T-cell (primary cell): Measurements from ENCODE around the gene NRM. TPM values are rescaled to one million over a fixed set of nuclear protein-coding genes. Genes with fewer than 3 reads are reported as not detected.

ENCODE experiments used
- ATAC-seq, 4 experiments: fragments of 200-7000 bp in 3 of 4; fragments of 150-1000 bp in 1 of 4; cut with Tn5 transposase; replicated peaks in 1 of 4; 1 replicate in 3 of 4; 2 replicates in 1 of 4; pipeline ENCODE4 v1.10.0; 2021; ENCODE audit warnings: moderate library complexity in 3 of 4, mild to moderate bottlenecking in 2 of 4, moderate number of reproducible peaks in 1 of 4
- CTCF ChIA-PET, 2 donors: fragments of 300-600 bp; sonication (Branson Sonifier 250); formaldehyde crosslinking; loops; one replicate each; lab custom pipeline; 2022; ENCODE audit warnings: antibody characterized with exemption in 2 of 2; lab: Charles Lee
- POLR2A ChIA-PET, 2 donors: fragments of 300-600 bp; sonication (Branson Sonifier 250); formaldehyde crosslinking; loops; one replicate each; lab custom pipeline; 2022; ENCODE audit warnings: antibody characterized with exemption in 2 of 2; lab: Charles Lee
- DNase-seq, 35 experiments: peaks; one replicate each; pipeline versions ENCODE4 v3.0.0 to v3.0.0-alpha.2; 2013 to 2023
- H3K27ac ChIP-seq: one replicate; pipeline ENCODE4 v1.5.1; 2013; ENCODE audit warnings: low read length
- H3K27me3 ChIP-seq, 2 experiments: replicated peaks in 1 of 2; 1 replicate in 1 of 2; 2 replicates in 1 of 2; pipeline versions ENCODE4 v1.6.1 to v1.7.0; 2013; ENCODE audit warnings: low read length in 1 of 2, mixed read lengths in 1 of 2; ENCODE audit not compliant: control insufficient read depth in 2 of 2, insufficient read depth in 2 of 2; ENCODE audit errors: extremely low read depth in 1 of 2
- H3K36me3 ChIP-seq, 2 donors: 1 replicate in 1 of 2; 2 replicates in 1 of 2; pipeline versions ENCODE4 v1.6.1 to v1.7.0; 2013; ENCODE audit warnings: low read length in 1 of 2; ENCODE audit not compliant: control insufficient read depth in 2 of 2, insufficient read depth in 1 of 2; ENCODE audit errors: extremely low read depth in 1 of 2
- H3K4me1 ChIP-seq, 2 experiments: 1 replicate in 1 of 2; 2 replicates in 1 of 2; pipeline versions ENCODE4 v1.6.1 to v1.7.0; 2013; ENCODE audit warnings: low read length in 2 of 2, mixed read lengths in 1 of 2; ENCODE audit not compliant: insufficient read depth in 2 of 2, control insufficient read depth in 1 of 2; ENCODE audit errors: extremely low read depth in 1 of 2
- H3K4me3 ChIP-seq, 2 donors: 1 replicate in 1 of 2; 2 replicates in 1 of 2; pipeline versions ENCODE4 v1.5.1 to v1.7.0; 2013; ENCODE audit warnings: mild to moderate bottlenecking in 2 of 2, low read length in 1 of 2, moderate library complexity in 1 of 2; ENCODE audit not compliant: control insufficient read depth in 1 of 2; ENCODE audit errors: extremely low read depth in 1 of 2
- H3K9me3 ChIP-seq: 2 replicates; pipeline ENCODE4 v1.7.0; 2013
- H3K27ac Mint-ChIP-seq, 2 donors: one replicate each; pipeline ENCODE4 v1.8.0; 2020 to 2021; ENCODE audit warnings: mild to moderate bottlenecking in 2 of 2, mixed read lengths in 2 of 2
- H3K27me3 Mint-ChIP-seq, 2 donors: one replicate each; pipeline ENCODE4 v1.8.0; 2021 to 2022; ENCODE audit warnings: mixed read lengths in 2 of 2
- H3K36me3 Mint-ChIP-seq: one replicate; pipeline ENCODE4 v1.8.0; 2021; ENCODE audit warnings: mixed read lengths
- H3K4me1 Mint-ChIP-seq, 3 donors: one replicate each; pipeline ENCODE4 v1.8.0; 2020 to 2022; ENCODE audit warnings: mixed read lengths in 3 of 3, mild to moderate bottlenecking in 1 of 3
- H3K4me3 Mint-ChIP-seq, 3 donors: one replicate each; pipeline ENCODE4 v1.8.0; 2020 to 2022; ENCODE audit warnings: mild to moderate bottlenecking in 3 of 3, mixed read lengths in 3 of 3, moderate library complexity in 3 of 3
- H3K9me3 Mint-ChIP-seq, 3 donors: one replicate each; pipeline ENCODE4 v1.8.0; 2020 to 2022; ENCODE audit warnings: mixed read lengths in 3 of 3
- WGBS: methylation state at CpG from one replicate; pipeline ENCODE4 v1.1.5; 2013; ENCODE audit warnings: missing lambda C conversion rate; ENCODE audit not compliant: insufficient coverage; 5-methylcytosine and 5-hydroxymethylcytosine counted together
- total RNA-seq, 35 experiments: library from RNA in 6 of 35; stranded (reverse) in 6 of 35; fragments of 120-200 nt in 1 of 35; gene quantifications; one replicate each; pipeline versions ENCODE4 v1.2.1 to v1.2.4 and lab custom pipeline; 2013 to 2026

NRM gene
- total RNA-seq, 5 donors from 2014 or later (not counting 1 experiment from before 2014, with no cell fraction given): 4.2 to 6.9 (median 5.5) TPM

- H3K4me1 ChIP-seq: peaks cover 8 to 35% of the 10 kb centered on the region in 2 experiments
- no peaks in the 10 kb centered on the region for H3K27me3 Mint-ChIP-seq
- H3K4me1 Mint-ChIP-seq: peaks cover 31 to 46% (median 33%) of the 10 kb centered on the region in 3 donors
- H3K27me3 ChIP-seq: no peaks in the 10 kb centered on the region
- peak; percentile 67 to 89 (median 79) for DNase-seq
- CTCF ChIA-PET: interaction anchor here (0.6 to 2.2 kb wide), 31 partner anchors 8 to 356 kb away, joined by 3 to 24 read pairs (median 4); partner anchors contain the start of genes DHX16 (in 1 of the 2), MDC1 (in 1 of the 2), NRM (in 1 of the 2) and PRR3 (in 1 of the 2)
- H3K9me3 Mint-ChIP-seq: no peaks in the 10 kb centered on the region
- ATAC-seq: peak; percentile 95 to 97 (median 97)
- peak overlapping the region in 1 of 2 donors; percentile 6 for H3K4me3 ChIP-seq
- peak overlapping the region in 1 of 3 donors; percentile 56 for H3K4me3 Mint-ChIP-seq
- peaks cover 27% of the 10 kb centered on the region for H3K36me3 Mint-ChIP-seq
- H3K9me3 ChIP-seq: no peaks in the 10 kb centered on the region
- H3K27ac Mint-ChIP-seq: peak overlapping the region; percentile 71 to 79
- peak overlapping the region; percentile 28 for H3K27ac ChIP-seq
- POLR2A ChIA-PET: interaction anchor here in 1 of 2 donors (0.5 to 0.6 kb wide), 2 partner anchors 116 to 131 kb away, joined by 3 to 9 read pairs; no protein-coding TSS in a partner anchor
- H3K36me3 ChIP-seq: peaks cover 4 to 60% of the 10 kb centered on the region in 2 donors
- 23% methylated on average over 16 of the region's 30 CpGs for WGBS
Measured at GRCh38 chr6:30730601-30731435, 40.0 kb upstream of the NRM start.

- peaks cover 5 to 74% of the 10 kb centered on the region in 2 donors for H3K36me3 ChIP-seq
- no peaks in the 10 kb centered on the region for H3K9me3 ChIP-seq
- H3K4me3 Mint-ChIP-seq: no peak overlapping the region
- no peaks in the 10 kb centered on the region for H3K27me3 ChIP-seq
- no peak for DNase-seq
- CTCF ChIA-PET: no interaction called here
- no peak for ATAC-seq
- WGBS: no CpG with 5 or more reads among the region's 7 CpGs
- peaks cover 4 to 40% of the 10 kb centered on the region in 2 experiments for H3K4me1 ChIP-seq
- no peaks in the 10 kb centered on the region for H3K27me3 Mint-ChIP-seq
- H3K4me1 Mint-ChIP-seq: peaks cover 40 to 60% (median 48%) of the 10 kb centered on the region in 3 donors
- peaks cover 42% of the 10 kb centered on the region for H3K36me3 Mint-ChIP-seq
- POLR2A ChIA-PET: interaction anchor here (0.7 to 1.0 kb wide), 2 partner anchors 113 to 173 kb away, joined by 4 to 8 read pairs; no protein-coding TSS in a partner anchor
- no peak overlapping the region for H3K4me3 ChIP-seq
- peak overlapping the region; percentile 76 to 81 for H3K27ac Mint-ChIP-seq
- no peak overlapping the region for H3K27ac ChIP-seq
- H3K9me3 Mint-ChIP-seq: no peaks in the 10 kb centered on the region
Measured at GRCh38 chr6:30727920-30728553, 37.3 kb upstream of the NRM start.

GRCh38 chr6:30726506-30727413, 36.0 kb upstream of the NRM start:
- H3K27ac ChIP-seq: no peak overlapping the region
- no peaks in the 10 kb centered on the region for H3K9me3 Mint-ChIP-seq
- ATAC-seq: no peak
- peaks cover 48 to 64% (median 56%) of the 10 kb centered on the region in 3 donors for H3K4me1 Mint-ChIP-seq
- H3K4me1 ChIP-seq: peaks cover 10 to 52% of the 10 kb centered on the region in 2 experiments
- POLR2A ChIA-PET: no interaction called here
- WGBS: 94% methylated on average over 3 of the region's 11 CpGs
- H3K27me3 ChIP-seq: no peaks in the 10 kb centered on the region
- no peak for DNase-seq
- no peak overlapping the region for H3K4me3 Mint-ChIP-seq
- no peak overlapping the region for H3K4me3 ChIP-seq
- H3K27ac Mint-ChIP-seq: peak overlapping the region; percentile 76 to 81
- no peaks in the 10 kb centered on the region for H3K9me3 ChIP-seq
- peaks cover 42% of the 10 kb centered on the region for H3K36me3 Mint-ChIP-seq
- H3K36me3 ChIP-seq: peaks cover 9 to 77% of the 10 kb centered on the region in 2 donors
- no peaks in the 10 kb centered on the region for H3K27me3 Mint-ChIP-seq
- CTCF ChIA-PET: interaction anchor here in 1 of 2 donors (0.7 kb wide), 1 partner anchor 361 kb away, joined by 3 read pairs; no protein-coding TSS in a partner anchor

GRCh38 chr6:30725713-30726505, 35.1 kb upstream of the NRM start:
- H3K9me3 Mint-ChIP-seq: no peaks in the 10 kb centered on the region
- H3K27me3 Mint-ChIP-seq: no peaks in the 10 kb centered on the region
- ChIA-PET POLR2A (no interaction called here), CTCF (interaction anchor here in 1 of 2 donors (9.1 kb wide), 1 partner anchor 46 kb away, joined by 254 read pairs; no protein-coding TSS in a partner anchor)
- H3K4me1 ChIP-seq: peaks cover 11 to 50% of the 10 kb centered on the region in 2 experiments
- H3K4me3 Mint-ChIP-seq: no peak overlapping the region
- DNase-seq (no peak), ATAC-seq (no peak)
- H3K4me1 Mint-ChIP-seq: peaks cover 48 to 62% (median 54%) of the 10 kb centered on the region in 3 donors
- peaks cover 9 to 77% of the 10 kb centered on the region in 2 donors for H3K36me3 ChIP-seq
- H3K36me3 Mint-ChIP-seq: peaks cover 44% of the 10 kb centered on the region
- no peak overlapping the region for H3K4me3 ChIP-seq
- no CpG with 5 or more reads among the region's 3 CpGs for WGBS
- no peaks in the 10 kb centered on the region for H3K9me3 ChIP-seq
- no peaks in the 10 kb centered on the region for H3K27me3 ChIP-seq
- peak overlapping the region; percentile 39 for H3K27ac ChIP-seq
- H3K27ac Mint-ChIP-seq: peak overlapping the region; percentile 75 to 76

GRCh38 chr6:30724906-30725667, 34.3 kb upstream of the NRM start:
- H3K9me3 Mint-ChIP-seq: no peaks in the 10 kb centered on the region
- H3K4me3 Mint-ChIP-seq: peak overlapping the region in 1 of 3 donors; percentile 18
- Histone ChIP-seq H3K27ac (peak overlapping the region; percentile 34), H3K4me3 (no peak overlapping the region), H3K4me1 (peaks cover 11 to 42% of the 10 kb centered on the region in 2 experiments), H3K36me3 (peaks cover 9 to 72% of the 10 kb centered on the region in 2 donors), H3K27me3 (no peaks in the 10 kb centered on the region), H3K9me3 (no peaks in the 10 kb centered on the region)
- ChIA-PET POLR2A (interaction anchor here in 1 of 2 donors (1.0 kb wide), 1 partner anchor 101 kb away, joined by 3 read pairs; no protein-coding TSS in a partner anchor), CTCF (interaction anchor here (0.6 to 9.1 kb wide), 5 partner anchors 8 to 110 kb away, joined by 3 to 254 read pairs (median 3); no protein-coding TSS in a partner anchor)
- peaks cover 37% of the 10 kb centered on the region for H3K36me3 Mint-ChIP-seq
- peak overlapping the region; percentile 53 to 76 for H3K27ac Mint-ChIP-seq
- WGBS: no CpG with 5 or more reads among the region's 6 CpGs
- no peaks in the 10 kb centered on the region for H3K27me3 Mint-ChIP-seq
- H3K4me1 Mint-ChIP-seq: peaks cover 41 to 54% (median 46%) of the 10 kb centered on the region in 3 donors
- DNase-seq: no peak
- ATAC-seq: no peak
